Liver (tissue), 9 donors: Measurements from ENCODE around the gene RBP4. TPM values are rescaled to one million over a fixed set of nuclear protein-coding genes. Genes with fewer than 3 reads are reported as not detected.

Experiments used
- DNase-seq: peaks from one replicate; pipeline ENCODE4 v3.0.0-alpha.2; 2017; ENCODE audit warnings: low spot score
- H3K27ac ChIP-seq, 2 donors: one replicate each; pipeline ENCODE4 v1.7.0; 2013; ENCODE audit warnings: inconsistent platforms in 2 of 2, low read length in 2 of 2, control low read depth in 1 of 2, low read depth in 1 of 2, mild to moderate bottlenecking in 1 of 2
- H3K27me3 ChIP-seq, 4 donors: one replicate each; pipeline versions ENCODE4 v1.6.1 to v1.7.0; 2013; ENCODE audit warnings: low read length in 3 of 4, inconsistent platforms in 1 of 4, mild to moderate bottlenecking in 1 of 4, moderate library complexity in 1 of 4; ENCODE audit not compliant: control insufficient read depth in 4 of 4, insufficient read depth in 4 of 4
- H3K36me3 ChIP-seq, 4 donors: one replicate each; pipeline versions ENCODE4 v1.6.1 to v1.7.0; 2013; ENCODE audit warnings: low read length in 3 of 4, mild to moderate bottlenecking in 3 of 4, low read depth in 1 of 4, moderate library complexity in 1 of 4; ENCODE audit not compliant: control insufficient read depth in 4 of 4, insufficient read depth in 3 of 4
- H3K4me1 ChIP-seq, 4 donors: one replicate each; pipeline versions ENCODE4 v1.6.1 to v1.7.0; 2013; ENCODE audit warnings: low read length in 3 of 4, mild to moderate bottlenecking in 3 of 4, moderate library complexity in 1 of 4; ENCODE audit not compliant: control insufficient read depth in 4 of 4, insufficient read depth in 4 of 4
- H3K4me3 ChIP-seq, 3 donors: one replicate each; pipeline versions ENCODE4 v1.6.1 to v1.7.0; 2013; ENCODE audit warnings: low read length in 3 of 3, control low read depth in 1 of 3, low read depth in 1 of 3, mild to moderate bottlenecking in 1 of 3
- H3K9ac ChIP-seq, 2 donors: one replicate each; pipeline ENCODE4 v1.7.0; 2013; ENCODE audit warnings: low read length in 2 of 2, mild to moderate bottlenecking in 2 of 2, moderate library complexity in 2 of 2, control low read depth in 1 of 2, low read depth in 1 of 2
- H3K9me3 ChIP-seq, 4 donors: one replicate each; pipeline versions ENCODE4 v1.6.1 to v1.7.0; 2013; ENCODE audit warnings: low read length in 3 of 4; ENCODE audit not compliant: control insufficient read depth in 4 of 4
- ATF3 ChIP-seq: IDR thresholded peaks from 2 replicates; pipeline ENCODE4 v1.6.1; 2016; ENCODE audit warnings: antibody characterized with exemption
- EGR1 ChIP-seq, 2 donors: IDR thresholded peaks; 2 replicates each; pipeline ENCODE4 v1.6.1; 2016 to 2018; ENCODE audit warnings: antibody characterized with exemption in 2 of 2, low read depth in 2 of 2
- FOXA1 ChIP-seq: IDR thresholded peaks from 2 replicates; pipeline ENCODE4 v1.6.1; 2016; ENCODE audit warnings: antibody characterized with exemption
- FOXA2 ChIP-seq: IDR thresholded peaks from 2 replicates; pipeline ENCODE4 v1.6.1; 2016; ENCODE audit warnings: antibody characterized with exemption
- GABPA ChIP-seq, 2 donors: IDR thresholded peaks in 1 of 2; conservative IDR thresholded peaks in 1 of 2; 2 replicates each; pipeline ENCODE4 v1.6.1; 2016; ENCODE audit warnings: antibody characterized with exemption in 2 of 2, mild to moderate bottlenecking in 1 of 2, moderate library complexity in 1 of 2
- HNF4A ChIP-seq, 2 donors: conservative IDR thresholded peaks; 2 replicates each; pipeline ENCODE4 v1.6.1; 2016; ENCODE audit warnings: antibody characterized with exemption in 2 of 2, mild to moderate bottlenecking in 2 of 2
- HNF4G ChIP-seq: IDR thresholded peaks from 2 replicates; pipeline ENCODE4 v1.6.1; 2016; ENCODE audit warnings: antibody characterized with exemption
- JUND ChIP-seq, 2 donors: IDR thresholded peaks; 2 replicates each; pipeline ENCODE4 v1.6.1; 2016; ENCODE audit warnings: antibody characterized with exemption in 2 of 2
- MAX ChIP-seq: IDR thresholded peaks from 2 replicates; pipeline ENCODE4 v1.6.1; 2016; ENCODE audit warnings: antibody characterized with exemption
- NR2F2 ChIP-seq: IDR thresholded peaks from 2 replicates; pipeline ENCODE4 v1.6.1; 2016; ENCODE audit warnings: antibody characterized with exemption
- RAD21 ChIP-seq, 2 donors: IDR thresholded peaks; 2 replicates each; pipeline ENCODE4 v1.6.1; 2016; ENCODE audit warnings: antibody characterized with exemption in 2 of 2, mild to moderate bottlenecking in 2 of 2
- REST ChIP-seq: IDR thresholded peaks from 2 replicates; pipeline ENCODE4 v1.6.1; 2016; ENCODE audit warnings: antibody characterized with exemption, mild to moderate bottlenecking
- RXRA ChIP-seq, 2 donors: IDR thresholded peaks; 2 replicates each; pipeline ENCODE4 v1.6.1; 2017 to 2018; ENCODE audit warnings: antibody characterized with exemption in 2 of 2, mild to moderate bottlenecking in 1 of 2
- SP1 ChIP-seq: IDR thresholded peaks from 2 replicates; pipeline ENCODE4 v1.6.1; 2018; ENCODE audit warnings: antibody characterized with exemption, mild to moderate bottlenecking
- TAF1 ChIP-seq: conservative IDR thresholded peaks from 2 replicates; pipeline ENCODE4 v1.6.1; 2016; ENCODE audit warnings: antibody characterized with exemption, mild to moderate bottlenecking
- YY1 ChIP-seq: IDR thresholded peaks from 2 replicates; pipeline ENCODE4 v1.6.1; 2016; ENCODE audit warnings: antibody characterized with exemption, mild to moderate bottlenecking
- ZBTB33 ChIP-seq: IDR thresholded peaks from 2 replicates; pipeline ENCODE4 v1.6.1; 2016; ENCODE audit warnings: antibody characterized with exemption
- WGBS: extraction: QIAGEN DNeasy Blood & Tissue Kit; methylation state at CpG from one replicate; pipeline ENCODE4 v1.1.7; 2013; 5-methylcytosine and 5-hydroxymethylcytosine counted together
- polyA plus RNA-seq, 2 donors: library from polyadenylated mRNA; stranded (reverse) in 1 of 2; unstranded in 1 of 2; fragments of 200-250 nt in 1 of 2; fragments of >200 nt in 1 of 2; fragmentation: Nextera tagmentation in 1 of 2; extraction: Ambion mirVana in 1 of 2; gene quantifications; one replicate each; pipeline versions ENCODE4 v1.2.1 to v1.2.3, GENCODE V29; 2013 to 2015
- total RNA-seq, 2 donors: library from RNA; depleted of rRNA; stranded (reverse); fragments of >200 nt; gene quantifications; one replicate each; pipeline ENCODE4 v1.2.3, GENCODE V29; 2014
- TF ChIP-seq, protein P1 (sequence below): fragments of 150-350 bp; IDR thresholded peaks from 2 replicates; pipeline ENCODE4 v1.5.1; 2017; ENCODE audit warnings: improper control_type of control experiment, low read depth, low read length; ENCODE audit not compliant: missing input control
- donor health status: healthy.
- donor health status: healthy.
- donor health status: healthy.
- donor health status: healthy.
- donor health status: healthy.

RBP4 gene
- total and polyA plus RNA-seq, 4 donors, result 1,174 to 10,329 (median 3,953) TPM

DNA sequence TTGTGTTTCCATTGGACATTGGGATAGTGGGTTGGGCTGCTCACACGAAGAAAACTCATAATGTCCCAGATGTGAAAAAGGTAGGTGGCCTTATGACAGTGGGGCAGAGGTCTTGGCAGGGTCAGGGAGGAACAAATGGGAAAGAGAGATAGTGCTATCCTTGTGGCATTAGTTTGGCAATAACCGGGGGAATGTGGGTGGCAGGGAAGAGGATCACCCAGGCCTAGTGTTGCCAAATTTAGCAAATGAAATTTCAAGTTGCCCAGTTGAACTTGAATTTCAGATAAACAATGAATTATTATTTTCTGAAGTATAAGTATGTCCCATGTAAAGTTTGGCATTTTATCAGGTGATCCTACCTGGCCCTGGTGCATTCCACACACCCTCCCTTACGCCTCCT is 12.1 kb upstream of the RBP4 start:
- no peaks in the 10 kb centered on the region for H3K4me1 ChIP-seq
- H3K27me3 ChIP-seq, result no peaks in the 10 kb centered on the region
- H3K9ac ChIP-seq, result no peak overlapping the region
- TF ChIP-seq FOXA2 (no peak), REST (no peak), MAX (no peak), JUND (IDR thresholded peaks at IDR 0.05) (no peak), FOXA1 (no peak), YY1 (no peak), TAF1 (no peak), SP1 (no peak), ATF3 (no peak), HNF4A (conservative IDR thresholded peaks at IDR 0.05) (no peak), RXRA (IDR thresholded peaks at IDR 0.05) (no peak), ZBTB33 (no peak), HNF4G (no peak), GABPA (IDR thresholded peaks at IDR 0.05 in 1 of 2, conservative IDR thresholded peaks at IDR 0.05 in 1 of 2) (no peak), RAD21 (IDR thresholded peaks at IDR 0.05) (no peak), NR2F2 (no peak)
- TF ChIP-seq, protein P1, sequence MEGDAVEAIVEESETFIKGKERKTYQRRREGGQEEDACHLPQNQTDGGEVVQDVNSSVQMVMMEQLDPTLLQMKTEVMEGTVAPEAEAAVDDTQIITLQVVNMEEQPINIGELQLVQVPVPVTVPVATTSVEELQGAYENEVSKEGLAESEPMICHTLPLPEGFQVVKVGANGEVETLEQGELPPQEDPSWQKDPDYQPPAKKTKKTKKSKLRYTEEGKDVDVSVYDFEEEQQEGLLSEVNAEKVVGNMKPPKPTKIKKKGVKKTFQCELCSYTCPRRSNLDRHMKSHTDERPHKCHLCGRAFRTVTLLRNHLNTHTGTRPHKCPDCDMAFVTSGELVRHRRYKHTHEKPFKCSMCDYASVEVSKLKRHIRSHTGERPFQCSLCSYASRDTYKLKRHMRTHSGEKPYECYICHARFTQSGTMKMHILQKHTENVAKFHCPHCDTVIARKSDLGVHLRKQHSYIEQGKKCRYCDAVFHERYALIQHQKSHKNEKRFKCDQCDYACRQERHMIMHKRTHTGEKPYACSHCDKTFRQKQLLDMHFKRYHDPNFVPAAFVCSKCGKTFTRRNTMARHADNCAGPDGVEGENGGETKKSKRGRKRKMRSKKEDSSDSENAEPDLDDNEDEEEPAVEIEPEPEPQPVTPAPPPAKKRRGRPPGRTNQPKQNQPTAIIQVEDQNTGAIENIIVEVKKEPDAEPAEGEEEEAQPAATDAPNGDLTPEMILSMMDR, result no peak
- WGBS, result 77% methylated on average over 3 of the region's 3 CpGs
- H3K27ac ChIP-seq, result no peak overlapping the region
- no peaks in the 10 kb centered on the region for H3K36me3 ChIP-seq
- DNase-seq, result no peak
- no peaks in the 10 kb centered on the region for H3K9me3 ChIP-seq
- H3K4me3 ChIP-seq, result no peak overlapping the region

GRCh38 chr10:93612311-93612710 is 11.3 kb upstream of the RBP4 start, which contains the start of gene PDE6C:
PDE6C (plus strand) TSS chr10:93612537; CDS start chr10:93612726, 189 bp downstream.
- H3K9ac ChIP-seq, result no peak within 1 kb of the TSS
- no peaks in the 10 kb centered on the region for H3K27me3 ChIP-seq
- no peaks in the 10 kb centered on the region for H3K36me3 ChIP-seq
- DNase-seq, result no peak
- H3K9me3 ChIP-seq, result peaks cover 0 to 2% (median 0%) of the 10 kb centered on the region in 4 donors
- H3K4me1 ChIP-seq, result no peaks in the 10 kb centered on the region
- 90% methylated on average over 6 of the region's 6 CpGs for whole genome bisulfite sequencing
- H3K4me3 ChIP-seq, result no peak within 1 kb of the TSS
- H3K27ac ChIP-seq, result no peak within 1 kb of the TSS
- TF ChIP-seq SP1 (no peak), HNF4A (conservative IDR thresholded peaks at IDR 0.05) (no peak), JUND (IDR thresholded peaks at IDR 0.05) (no peak), YY1 (no peak), NR2F2 (no peak), FOXA2 (no peak), HNF4G (no peak), RXRA (IDR thresholded peaks at IDR 0.05) (no peak), RAD21 (IDR thresholded peaks at IDR 0.05) (no peak), EGR1 (IDR thresholded peaks at IDR 0.05; ENCODE audit: low read depth in 2 of 2) (no peak), TAF1 (no peak), MAX (no peak), FOXA1 (no peak), ZBTB33 (no peak), GABPA (IDR thresholded peaks at IDR 0.05 in 1 of 2, conservative IDR thresholded peaks at IDR 0.05 in 1 of 2) (no peak)
